A673 (cell line): Measurements from ENCODE around the gene TCP11.

Source experiments
- CTCF ChIP-seq: fragments of 300-800, 200-600 bp; sonication (generic); conservative IDR thresholded peaks from 2 replicates; pipeline ENCODE4 v1.5.1; 2017; ENCODE audit warnings: low read depth, mild to moderate bottlenecking, antibody characterized with exemption, low read length, moderate library complexity, mixed read lengths
- EZH2 ChIP-seq: fragments of 200-600 bp; sonication (generic); IDR thresholded peaks from 2 replicates; pipeline ENCODE4 v1.6.1; 2017; ENCODE audit warnings: borderline replicate concordance, low read depth, mild to moderate bottlenecking, mixed read lengths, antibody characterized with exemption, low read length; ENCODE audit not compliant: poor library complexity, severe bottlenecking

- no peak for TF ChIP-seq CTCF
- no peak for TF ChIP-seq EZH2
These were observed 19.5 kb upstream of the TCP11 start for GRCh38 chr6:35160642-35161041.
